ENCODE results near the gene WWOX. TPM values are rescaled to one million over a fixed set of nuclear protein-coding genes. Genes with fewer than 3 reads are reported as not detected.

The WWOX gene
- total RNA-seq, 1 donor from 2014 or later = 9.5 TPM

DNA sequence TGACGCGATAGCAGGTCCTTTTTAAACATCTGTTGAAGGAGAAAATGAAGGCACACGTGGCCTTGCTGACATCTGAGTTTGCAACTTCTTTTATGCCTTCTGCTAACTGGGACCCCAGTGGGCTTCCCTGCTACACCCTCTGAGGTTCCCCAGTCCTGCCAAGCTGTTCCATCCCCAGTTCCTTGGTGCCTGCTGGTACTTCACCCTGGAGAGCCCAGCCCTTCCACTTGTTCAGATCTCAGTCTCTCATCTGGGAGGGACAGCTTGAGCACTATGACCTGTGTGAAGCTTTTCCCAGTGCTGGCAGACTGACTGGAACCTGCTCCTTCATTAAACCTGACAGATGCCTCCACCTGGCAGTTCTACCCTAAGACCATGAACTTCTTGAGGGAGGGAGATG lies 95.5 kb downstream of the WWOX start:
- no peak for DNase-seq (ENCODE audit: low read depth in 2 of 2)

DNA sequence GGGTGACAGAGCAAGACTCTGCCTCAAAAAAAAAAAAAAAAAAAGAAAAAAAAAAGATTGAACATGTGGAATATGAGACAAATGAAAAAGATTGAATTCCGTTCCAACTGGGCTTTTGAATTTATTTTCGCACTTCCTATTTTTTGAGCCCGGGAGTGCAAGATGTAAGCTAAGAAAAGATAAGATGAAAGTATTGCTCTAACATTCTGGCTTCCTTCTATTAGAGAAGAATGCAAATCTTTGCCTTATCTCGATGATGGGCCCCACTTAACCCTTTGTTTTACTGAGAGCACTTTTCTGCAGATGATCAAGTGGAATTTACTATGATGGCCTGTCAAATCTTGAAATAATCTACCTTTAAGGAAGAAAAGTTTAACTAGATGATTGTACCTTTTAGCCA lies 96.3 kb downstream of the WWOX start:
- no peak for DNase-seq (ENCODE audit: low read depth in 2 of 2)

DNA sequence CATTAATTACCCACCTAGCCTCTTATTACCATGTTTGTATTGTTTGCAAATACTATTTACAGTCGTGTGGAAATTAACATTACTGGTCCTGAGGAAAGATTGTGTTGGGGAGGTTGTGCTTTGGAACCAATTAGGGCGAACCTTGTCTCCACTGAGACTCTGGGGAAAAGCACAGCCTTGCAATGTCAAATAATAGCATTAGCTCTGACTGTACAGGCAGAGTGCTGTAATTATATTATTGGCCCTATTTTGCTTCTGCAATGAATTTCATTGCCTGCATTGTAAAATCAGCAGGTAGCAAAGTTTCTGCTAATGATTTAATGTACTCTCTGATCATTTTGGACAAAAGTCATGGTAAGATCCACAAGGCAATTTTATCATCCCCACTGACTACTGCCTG lies 97.0 kb downstream of the WWOX start:
- DNase-seq (ENCODE audit: low read depth in 2 of 2) = no peak

DNA sequence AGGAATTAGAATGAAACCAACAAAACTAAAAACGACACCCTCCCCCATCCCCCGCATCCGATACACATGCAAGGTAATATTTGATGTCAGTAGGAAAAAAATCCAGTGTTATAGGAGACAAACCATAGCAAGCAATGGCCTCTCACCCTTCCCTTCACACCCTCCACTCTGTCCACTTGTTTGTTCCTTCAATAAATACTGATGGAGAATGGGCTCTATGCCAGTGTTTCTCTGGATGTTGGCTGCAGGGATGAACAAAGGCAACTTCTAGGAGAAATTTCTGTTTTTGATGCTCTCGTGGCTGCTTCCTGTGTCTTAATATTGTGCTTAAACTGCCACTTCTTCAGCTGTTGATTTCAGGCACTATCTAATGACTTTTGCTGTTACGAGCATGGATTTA lies 98.8 kb downstream of the WWOX start:
- no peak for DNase-seq (ENCODE audit: low read depth in 2 of 2)

DNA sequence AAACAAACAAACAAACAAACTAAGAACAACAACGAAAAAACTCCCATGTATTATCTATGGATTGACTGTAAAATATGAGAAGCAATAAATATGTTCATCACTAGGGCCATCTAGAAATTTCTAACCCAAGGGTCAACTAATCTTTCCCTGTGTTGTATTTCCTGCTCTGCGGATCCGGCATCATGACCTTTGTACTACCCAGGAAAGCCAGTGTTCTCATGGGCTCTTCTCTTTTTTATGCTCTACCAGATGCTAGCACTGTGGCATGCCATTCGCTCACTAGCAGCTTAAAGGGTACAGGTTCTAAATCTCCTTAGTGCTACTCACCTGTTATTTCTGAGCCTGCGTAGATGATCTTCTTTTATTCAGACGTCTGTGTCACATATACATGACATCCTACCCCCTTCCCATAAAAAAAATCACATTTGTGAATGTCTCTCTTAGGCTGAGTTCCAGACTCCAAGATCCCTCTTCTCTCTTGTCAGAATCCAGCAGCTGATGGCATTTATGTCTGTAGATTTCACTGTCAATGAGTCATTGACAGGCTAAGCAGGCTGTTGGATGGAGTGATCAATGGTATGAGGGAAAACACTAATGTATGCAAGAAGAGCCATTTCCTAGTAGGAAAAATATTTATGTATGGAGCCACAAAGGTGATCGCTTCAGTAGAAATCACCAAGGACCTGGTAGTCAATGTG lies 100.0 kb downstream of the WWOX start:
- no peak for DNase-seq (ENCODE audit: low read depth in 2 of 2)

DNA sequence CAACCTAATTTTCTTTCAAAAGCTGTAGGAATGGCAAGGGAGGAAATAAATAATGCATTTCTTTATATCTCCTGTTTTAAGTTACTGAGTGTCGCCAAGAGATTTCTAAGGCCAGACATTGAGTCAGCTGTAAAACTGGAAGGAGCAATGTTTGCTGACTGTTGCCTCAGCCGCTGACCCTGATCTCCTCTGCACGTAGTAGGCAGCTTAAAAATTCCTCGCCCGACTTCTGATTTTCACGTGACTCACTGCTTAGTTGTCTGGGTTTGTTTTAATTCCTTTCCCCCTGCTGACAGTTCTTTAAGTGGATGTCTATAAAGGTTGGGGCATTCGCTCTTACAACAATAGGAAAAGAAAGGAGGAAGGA lies 100.6 kb downstream of the WWOX start:
- DNase-seq (ENCODE audit: low read depth in 2 of 2) = no peak

DNA sequence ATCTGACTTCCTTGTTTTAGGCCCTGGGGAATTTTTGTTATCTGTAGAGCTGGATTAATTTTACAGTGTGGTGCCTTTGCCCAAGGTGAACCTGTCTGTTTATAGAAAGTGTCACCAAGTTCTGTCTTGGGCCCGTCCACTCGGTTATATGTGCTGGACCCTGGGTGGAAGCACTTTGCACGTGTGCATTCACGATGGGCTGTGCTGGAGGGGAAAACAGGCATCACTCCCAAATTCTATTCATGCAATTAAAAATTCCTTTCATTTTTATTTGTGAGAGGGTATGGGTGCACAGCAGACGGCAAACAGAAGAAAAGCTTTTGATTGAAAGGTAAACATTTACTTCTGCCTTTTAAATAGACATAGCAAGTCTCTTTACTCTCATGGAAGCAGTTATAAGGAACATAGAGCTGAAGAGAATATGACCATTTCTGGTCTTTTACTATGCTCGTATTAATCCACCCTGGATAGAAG lies 101.2 kb downstream of the WWOX start:
- no peak for DNase-seq (ENCODE audit: low read depth in 2 of 2)

DNA sequence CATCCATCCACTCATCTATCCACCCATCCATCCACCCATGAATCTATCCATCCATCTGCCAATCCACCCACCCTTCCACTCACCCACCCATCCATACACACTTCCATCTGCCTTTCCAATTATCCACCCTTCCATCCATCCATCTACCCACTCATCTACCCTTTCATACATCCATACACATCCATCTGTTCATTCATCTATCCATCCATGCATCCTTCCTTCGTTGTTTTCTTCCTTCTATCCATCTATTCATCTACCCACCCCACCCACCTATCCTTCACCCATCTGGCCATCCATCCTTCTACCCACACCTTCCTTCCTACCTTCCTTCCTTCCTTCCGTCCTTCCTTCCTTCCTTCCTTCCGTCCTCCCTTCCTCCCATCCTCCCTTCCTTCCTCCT lies 106.1 kb downstream of the WWOX start:
- DNase-seq (ENCODE audit: low read depth in 2 of 2) = no peak

DNA sequence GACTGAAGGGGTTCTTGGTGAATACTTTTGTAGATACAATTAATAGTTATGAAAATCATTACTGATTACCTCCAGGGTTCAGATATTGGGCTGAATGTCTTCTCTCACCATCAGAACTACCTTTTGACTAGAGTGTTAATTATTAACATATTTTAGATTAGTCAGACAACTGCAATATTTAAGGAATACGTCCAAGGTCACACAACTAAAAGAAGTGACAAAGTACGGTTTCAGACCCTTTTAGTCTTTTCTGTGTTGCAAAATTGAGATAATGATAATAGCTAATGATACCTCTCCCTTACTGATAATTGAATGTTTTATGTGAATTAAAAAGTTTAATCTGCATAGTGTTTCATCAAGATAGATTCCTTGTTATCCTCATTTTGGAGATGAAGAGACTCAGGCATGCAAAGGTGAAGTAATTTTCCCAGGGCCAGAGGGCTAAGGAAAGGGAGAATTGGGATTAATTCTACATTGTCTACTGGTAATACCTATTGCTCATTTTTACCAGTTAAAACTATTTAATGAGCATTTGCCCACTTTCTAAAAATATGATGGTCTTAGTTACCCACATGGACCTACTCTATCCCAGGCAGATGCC lies 107.3 kb downstream of the WWOX start:
- no peak for DNase-seq (ENCODE audit: low read depth in 2 of 2)

DNA sequence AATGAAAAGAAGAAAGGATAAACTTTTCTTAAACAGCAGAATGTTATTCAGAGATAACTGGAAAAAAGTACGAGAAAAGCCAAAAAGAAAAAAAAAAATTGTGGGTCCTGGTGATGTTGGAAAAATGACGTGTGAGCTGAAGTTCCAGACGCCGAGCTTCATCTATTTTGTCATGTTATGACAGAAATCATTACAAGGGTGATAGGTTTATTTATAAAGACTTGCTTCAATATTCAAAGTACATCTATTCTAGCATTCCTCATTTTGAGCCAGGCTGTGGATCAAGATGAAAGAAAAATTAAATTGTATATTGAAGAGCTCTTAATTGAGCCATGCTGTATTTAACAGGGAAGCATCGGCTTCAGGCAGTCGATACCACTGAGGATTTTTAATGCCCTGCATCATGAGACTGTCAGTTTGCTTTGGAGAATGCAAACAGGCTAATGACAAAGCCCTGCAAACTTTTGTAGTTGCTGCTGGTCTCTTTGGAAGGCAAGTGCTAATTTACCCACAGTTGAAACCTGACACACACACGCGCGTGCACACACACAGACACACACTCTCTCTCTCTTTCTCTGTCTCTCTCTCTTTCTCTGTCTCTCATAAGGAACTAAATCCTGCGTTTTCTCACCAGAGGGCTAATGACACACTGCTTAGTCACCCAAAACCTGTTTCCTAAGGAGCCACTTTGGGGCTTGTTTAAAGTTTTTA lies 110.7 kb downstream of the WWOX start:
- no peak for DNase-seq (ENCODE audit: low read depth in 2 of 2)

DNA sequence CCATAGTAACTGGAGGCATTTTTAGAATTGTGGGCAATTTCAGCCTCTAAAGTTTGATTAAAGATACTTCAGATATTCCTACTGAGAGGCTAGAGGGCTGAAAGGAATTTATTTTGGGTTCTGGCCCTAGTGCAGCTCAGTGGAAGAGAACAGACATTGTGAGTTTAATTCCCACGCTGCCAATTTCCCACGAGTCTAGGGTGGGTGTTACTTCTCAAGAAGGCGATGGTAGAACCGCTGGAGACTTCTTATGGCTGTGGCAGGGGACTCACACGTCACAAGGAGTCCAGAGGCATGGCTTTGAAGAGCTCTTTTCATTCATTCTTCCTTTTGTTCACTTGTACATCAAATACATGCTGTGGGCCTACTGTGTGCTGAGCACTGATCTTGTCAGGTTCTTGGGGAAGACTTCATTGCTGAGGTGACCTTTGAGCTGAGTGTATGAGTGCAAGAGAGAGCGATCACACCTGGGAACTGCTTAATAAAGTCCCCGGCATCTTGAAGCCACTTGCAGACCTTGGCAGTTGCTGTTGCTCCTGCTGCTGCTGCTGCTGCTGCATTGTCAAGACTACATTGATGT lies 111.7 kb downstream of the WWOX start:
- no peak for DNase-seq (ENCODE audit: low read depth in 2 of 2)

DNA sequence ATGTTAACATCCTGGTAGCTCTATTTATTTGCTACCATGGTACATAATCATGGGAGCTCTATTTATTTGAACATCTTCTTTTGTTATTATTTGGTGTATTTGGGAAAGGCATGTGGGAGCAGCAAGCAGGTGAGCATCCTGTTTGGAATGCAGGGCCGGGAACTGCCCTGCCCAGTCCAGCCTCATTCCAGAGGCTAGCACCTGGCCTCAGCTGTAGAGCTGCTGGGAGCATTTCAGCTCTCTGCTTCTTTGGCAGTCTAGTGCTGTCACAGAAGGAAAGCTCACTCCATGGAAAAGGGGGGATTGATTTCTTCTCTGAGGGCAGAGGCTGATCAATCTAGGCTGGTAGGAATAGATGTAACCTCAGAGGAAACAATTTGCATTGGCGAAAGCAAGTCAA lies 112.5 kb downstream of the WWOX start:
- DNase-seq (ENCODE audit: low read depth in 2 of 2) = no peak

DNA sequence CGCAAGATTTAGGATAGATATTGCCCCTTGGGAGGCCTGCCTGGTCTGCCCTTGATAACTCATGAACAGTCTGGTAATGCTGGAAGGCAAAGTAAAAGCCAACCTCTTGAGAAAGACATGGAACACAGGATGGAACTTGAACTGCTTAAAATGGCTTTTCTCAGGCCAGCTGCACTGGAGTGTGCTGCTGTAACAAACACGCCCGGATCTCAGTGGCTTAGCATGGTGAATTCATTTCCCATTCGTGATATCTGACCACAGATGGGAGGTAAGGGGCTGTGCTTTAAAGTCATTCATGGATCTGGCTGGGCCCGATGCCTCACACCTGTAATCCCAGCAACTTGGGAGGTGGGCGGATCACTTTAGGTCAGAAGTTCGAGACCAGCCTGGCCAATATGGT lies 113.2 kb downstream of the WWOX start:
- no peak for DNase-seq (ENCODE audit: low read depth in 2 of 2)

DNA sequence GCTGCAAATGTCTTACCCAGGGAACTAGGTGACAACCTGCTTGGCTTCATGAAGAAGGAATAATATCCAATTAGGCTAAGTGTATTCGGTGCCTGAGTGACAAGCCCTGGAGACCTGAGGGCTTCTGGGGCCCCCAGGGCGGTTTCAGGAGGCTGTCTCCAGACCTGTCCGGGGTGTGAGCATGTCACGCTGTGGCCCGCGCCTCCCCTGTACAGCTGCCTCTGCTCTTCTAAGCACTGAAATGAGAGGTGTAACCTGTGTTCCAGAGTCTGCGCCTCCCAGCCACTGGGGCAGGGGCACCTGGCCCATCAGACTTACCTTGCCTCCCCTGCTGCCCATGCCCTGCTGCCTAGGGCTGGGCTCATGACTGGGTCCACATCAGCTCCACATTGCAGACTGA lies 114.3 kb downstream of the WWOX start:
- DNase-seq (ENCODE audit: low read depth in 2 of 2) = no peak

DNA sequence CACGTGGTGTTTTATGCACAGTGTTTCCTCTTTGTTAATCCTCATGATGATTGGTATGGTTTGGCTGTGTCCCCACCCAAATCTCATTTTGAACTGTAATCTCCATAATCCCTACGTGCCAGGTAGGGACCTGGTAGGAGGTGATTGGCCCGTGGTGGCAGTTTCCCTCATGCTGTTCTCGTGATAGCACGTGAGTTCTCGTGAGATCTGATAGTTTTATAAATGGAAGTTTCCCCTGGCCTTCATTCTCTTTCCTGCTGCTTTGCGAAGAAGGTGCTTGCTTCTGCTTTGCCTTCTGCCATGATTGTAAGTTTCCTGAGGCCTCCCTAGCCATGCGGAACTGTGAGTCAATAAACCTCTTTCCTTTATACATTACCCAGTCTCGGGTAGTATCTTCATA lies 115.8 kb downstream of the WWOX start:
- no peak for DNase-seq (ENCODE audit: low read depth in 2 of 2)

DNA sequence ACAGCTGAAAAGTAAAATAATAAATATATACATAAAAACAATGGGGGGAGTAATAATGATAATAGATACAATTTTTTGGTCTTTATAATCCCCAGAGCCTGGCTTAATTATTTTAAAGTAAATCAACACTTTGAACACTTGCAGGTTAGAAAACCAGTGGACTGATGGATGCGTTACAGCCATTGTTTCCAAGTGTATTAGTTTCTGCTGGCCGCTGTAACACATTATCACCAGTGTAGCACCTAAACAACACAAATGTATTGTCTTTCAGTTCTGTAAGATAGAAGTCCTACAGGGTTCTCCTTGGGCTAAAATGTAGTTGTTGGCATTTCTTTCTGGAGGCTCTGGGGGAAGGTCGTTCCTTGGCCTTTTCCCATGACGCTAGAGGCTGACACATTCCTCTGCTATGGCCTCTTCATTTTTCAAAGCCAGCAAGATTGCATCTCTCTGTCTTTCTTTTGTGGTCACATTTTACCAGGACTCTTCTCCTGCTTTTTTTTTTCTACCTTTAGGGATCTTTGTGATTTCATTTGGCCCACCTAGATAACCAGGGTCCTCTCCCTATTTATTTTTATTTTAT lies 116.8 kb downstream of the WWOX start:
- no peak for DNase-seq (ENCODE audit: low read depth in 2 of 2)

DNA sequence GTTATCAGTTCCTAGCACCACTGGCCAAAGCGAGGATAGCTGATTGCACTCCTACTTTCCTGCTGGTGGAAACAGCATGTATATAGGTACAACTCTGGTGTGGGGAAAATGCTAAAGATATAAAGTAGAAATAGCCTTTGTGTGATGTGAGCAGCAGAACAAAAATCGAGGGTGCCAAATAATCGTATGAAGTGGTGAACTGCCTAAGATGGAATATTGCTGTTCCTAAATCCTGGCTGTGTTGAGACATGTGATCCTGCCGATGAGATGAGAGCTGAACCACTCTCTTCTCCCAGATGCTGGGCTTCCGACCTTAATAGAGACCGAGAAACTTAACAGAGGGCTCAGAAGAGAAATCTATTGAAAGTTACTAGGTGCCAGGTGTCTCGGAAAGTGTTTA lies 117.8 kb downstream of the WWOX start:
- no peak for DNase-seq (ENCODE audit: low read depth in 2 of 2)

DNA sequence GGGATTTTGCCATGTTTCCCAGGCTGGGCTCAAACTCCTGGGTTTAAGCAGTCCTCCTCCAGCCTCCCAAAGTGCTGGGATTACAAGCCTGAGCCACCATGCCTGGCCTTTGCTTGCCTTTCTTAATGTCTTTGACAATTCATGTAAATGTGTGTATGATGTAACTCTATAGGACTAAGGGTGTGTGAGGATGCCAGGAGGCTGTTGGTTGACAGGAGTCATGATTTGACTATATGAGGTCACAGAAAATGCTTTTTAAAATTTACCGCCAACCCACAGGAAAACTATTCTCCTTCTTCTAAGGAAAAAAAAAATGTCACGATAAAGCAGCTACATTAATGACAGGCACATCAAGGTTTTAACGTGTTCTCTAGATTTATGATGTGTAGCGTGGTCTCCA lies 118.8 kb downstream of the WWOX start:
- DNase-seq (ENCODE audit: low read depth in 2 of 2) = no peak

DNA sequence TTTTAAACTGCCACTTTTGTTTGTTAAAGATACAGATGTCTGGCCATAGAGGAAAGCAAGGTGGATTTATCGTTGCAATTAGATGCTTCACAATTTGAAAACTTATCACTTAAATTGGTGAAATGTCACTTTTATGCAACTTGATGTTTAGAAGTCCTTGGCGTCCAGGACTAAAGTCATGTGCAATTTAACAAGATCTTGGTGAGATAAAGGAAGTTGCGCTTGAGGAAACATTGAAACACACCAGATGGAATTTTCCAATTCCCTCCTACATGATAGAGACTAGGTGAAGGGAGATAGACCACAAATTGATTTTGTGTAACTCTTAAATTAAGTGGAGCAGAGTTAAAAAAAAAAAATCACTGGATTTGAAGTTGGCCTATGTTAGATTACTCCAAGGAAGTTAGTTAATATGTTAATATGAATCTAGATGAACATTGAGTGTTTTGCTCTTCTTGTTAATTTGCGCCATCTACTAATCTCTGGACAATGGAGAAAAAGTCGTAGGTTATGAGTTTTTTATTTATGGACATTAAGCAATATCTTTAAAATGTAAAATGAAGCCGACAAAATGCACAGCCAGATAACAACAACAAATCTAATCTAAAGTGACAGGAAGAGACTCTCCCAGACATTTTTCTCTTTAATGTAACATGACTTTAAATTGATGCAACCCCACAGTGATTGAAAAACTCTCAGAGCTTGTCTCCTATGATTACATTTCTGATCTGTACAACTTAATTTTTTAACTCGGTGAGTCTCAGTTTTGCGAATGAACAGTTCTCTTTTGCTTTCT lies 119.6 kb downstream of the WWOX start:
- DNase-seq (ENCODE audit: low read depth in 2 of 2) = no peak

DNA sequence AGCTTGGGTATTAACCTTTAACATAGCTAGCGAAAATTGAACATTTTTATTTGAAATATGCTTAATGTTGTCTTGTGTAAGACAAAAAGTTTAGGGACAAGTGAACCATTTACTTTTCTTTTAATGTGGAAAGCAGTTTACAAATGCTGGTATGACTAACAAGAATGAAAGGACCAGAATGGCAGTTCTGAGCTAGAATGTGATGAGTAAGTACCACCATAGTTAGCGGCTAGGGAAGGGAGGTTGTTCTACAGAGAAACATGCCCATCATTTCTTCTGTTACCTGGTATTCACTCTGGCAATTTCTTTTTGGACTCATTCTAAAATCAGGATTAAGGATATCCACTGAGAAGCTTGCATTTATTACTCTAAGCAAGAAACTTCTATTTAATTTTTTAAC lies 121.1 kb downstream of the WWOX start:
- no peak for DNase-seq (ENCODE audit: low read depth in 2 of 2)

DNA sequence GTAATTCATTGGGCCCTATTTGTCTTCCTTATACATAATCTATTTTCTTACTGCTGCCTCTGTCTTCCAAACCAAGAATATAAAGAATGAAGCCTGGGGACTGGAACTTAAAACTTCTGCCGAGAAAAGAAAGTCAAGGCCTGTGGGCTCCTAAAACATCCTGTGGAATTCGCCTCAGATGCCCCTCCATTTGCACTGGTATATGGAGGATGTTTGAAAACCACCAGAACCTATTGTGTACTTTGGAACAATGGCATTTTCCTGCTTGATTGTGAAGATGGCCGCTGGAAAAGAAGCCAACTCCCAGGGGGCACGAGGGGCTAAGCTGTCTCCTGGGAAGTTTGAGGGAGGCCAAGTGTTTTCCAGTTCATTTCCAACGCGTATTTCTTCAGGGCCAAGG lies 122.4 kb downstream of the WWOX start:
- DNase-seq (ENCODE audit: low read depth in 2 of 2) = no peak

DNA sequence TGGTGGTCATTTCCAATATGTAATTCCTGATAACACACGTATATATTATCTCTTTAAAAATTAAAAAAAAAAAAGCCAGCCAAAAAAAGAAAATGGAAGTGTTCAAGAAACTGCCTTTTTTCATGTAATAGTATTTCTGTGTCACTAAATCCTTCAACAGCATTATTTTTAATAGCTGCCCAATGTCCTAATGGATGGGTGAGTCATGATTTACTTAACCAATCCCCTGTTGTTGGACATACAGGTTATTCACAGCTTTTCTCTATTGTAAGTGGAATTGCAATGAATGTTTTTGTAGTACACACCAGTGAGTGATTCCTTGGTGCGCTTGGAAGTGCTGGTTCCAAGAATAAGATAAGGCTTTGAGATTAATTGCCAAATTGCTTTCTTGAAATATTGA lies 124.9 kb downstream of the WWOX start:
- no peak for DNase-seq (ENCODE audit: low read depth in 2 of 2)
